OCI-LY1 (cell line): ENCODE data around the gene MPP1.

Experiments
- H2AFZ ChIP-seq: fragments of 200-600 bp; sonication (generic), shearing (Covaris generic); 2 replicates; pipeline ENCODE4 v1.6.0; 2014; ENCODE audit warnings: antibody characterized with exemption, mild to moderate bottlenecking, low read length
- H3F3A ChIP-seq: fragments of 200-600 bp; sonication (generic), shearing (Covaris generic); 2 replicates; pipeline ENCODE4 v1.6.0; 2014; ENCODE audit warnings: mild to moderate bottlenecking, antibody characterized with exemption, low read length, moderate library complexity; ENCODE audit not compliant: insufficient read depth
- H3K27ac ChIP-seq: fragments of 200-600 bp; sonication (generic); 2 replicates; pipeline ENCODE4 v1.5.1; 2014; ENCODE audit warnings: low read length, mixed run types, mild to moderate bottlenecking, low read depth; ENCODE audit not compliant: poor library complexity, severe bottlenecking
- H3K27me3 ChIP-seq: fragments of 200-600 bp; sonication (generic); 2 replicates; pipeline ENCODE4 v1.6.0; 2014; ENCODE audit warnings: antibody characterized with exemption, mild to moderate bottlenecking, low read length, moderate library complexity; ENCODE audit not compliant: insufficient read depth
- H3K36me3 ChIP-seq: fragments of 200-600 bp; sonication (generic); 2 replicates; pipeline ENCODE4 v1.6.1; 2014; ENCODE audit warnings: mild to moderate bottlenecking, antibody characterized with exemption, low read length, moderate library complexity, mixed read lengths; ENCODE audit not compliant: insufficient read depth
- H3K4me1 ChIP-seq: fragments of 200-600 bp; sonication (generic); 2 replicates; pipeline ENCODE4 v1.5.1; 2014; ENCODE audit warnings: mild to moderate bottlenecking, low read length, moderate library complexity; ENCODE audit not compliant: insufficient read depth, severe bottlenecking
- H3K4me2 ChIP-seq: fragments of 200-600 bp; sonication (generic), shearing (Covaris generic); 2 replicates; pipeline ENCODE4 v1.6.1; 2014; ENCODE audit warnings: low read length
- H3K4me3 ChIP-seq: fragments of 200-600 bp; sonication (generic); 2 replicates; pipeline ENCODE4 v1.5.1; 2014; ENCODE audit warnings: low read length, low read depth, mild to moderate bottlenecking, mixed read lengths; ENCODE audit not compliant: poor library complexity, severe bottlenecking
- H3K79me2 ChIP-seq: fragments of 200-600 bp; shearing (Covaris generic); 2 replicates; pipeline ENCODE4 v1.6.1; 2016; ENCODE audit warnings: mixed run types, low read length, mixed read lengths; ENCODE audit not compliant: insufficient read depth
- H3K9ac ChIP-seq: fragments of 200-600 bp; sonication (generic), shearing (Covaris generic); 2 replicates; pipeline ENCODE4 v1.6.1; 2014; ENCODE audit warnings: mild to moderate bottlenecking, low read length, mixed read lengths
- H3K9me2 ChIP-seq: fragments of 200-600 bp; sonication (generic), shearing (Covaris generic); 2 replicates; pipeline ENCODE4 v1.6.1; 2014; ENCODE audit warnings: low read depth, mild to moderate bottlenecking, low read length, mixed read lengths
- H3K9me3 ChIP-seq: fragments of 200-600 bp; shearing (Covaris generic); 2 replicates; pipeline ENCODE4 v1.6.1; 2014; ENCODE audit warnings: low read length, mixed read lengths
- H4K20me1 ChIP-seq: fragments of 200-600 bp; sonication (generic), shearing (Covaris generic); 2 replicates; pipeline ENCODE4 v1.6.0; 2016; ENCODE audit warnings: mild to moderate bottlenecking, low read length; ENCODE audit not compliant: insufficient read depth
- CTCF ChIP-seq: fragments of 200-600 bp; sonication (generic), shearing (Covaris generic); IDR thresholded peaks from 2 replicates; pipeline ENCODE4 v1.5.1; 2017; ENCODE audit warnings: mild to moderate bottlenecking, antibody characterized with exemption, low read length, moderate library complexity, mixed read lengths
- EZH2 ChIP-seq: fragments of 200-600 bp; sonication (generic), shearing (Covaris generic); IDR thresholded peaks from 2 replicates; pipeline ENCODE4 v1.8.0; 2017; ENCODE audit warnings: borderline replicate concordance, mixed run types, mild to moderate bottlenecking, antibody characterized with exemption, low read length, moderate library complexity, mixed read lengths

The MPP1 gene

GRCh38 chrX:154829926-154830442, 24.7 kb upstream of the MPP1 start:
- Histone ChIP-seq H3F3A (no peaks in the 10 kb centered on the region), H3K4me2 (no peak overlapping the region), H4K20me1 (no peaks in the 10 kb centered on the region), H3K9me3 (no peaks in the 10 kb centered on the region), H3K79me2 (no peaks in the 10 kb centered on the region), H3K27me3 (no peaks in the 10 kb centered on the region), H3K27ac (no peak overlapping the region), H3K9me2 (no peaks in the 10 kb centered on the region), H3K9ac (no peak overlapping the region), H3K4me3 (no peak overlapping the region), H3K36me3 (no peaks in the 10 kb centered on the region), H2AFZ (no peak overlapping the region), H3K4me1 (peaks cover 10% of the 10 kb centered on the region)
- no peak for TF ChIP-seq CTCF
- no peak for TF ChIP-seq EZH2

GRCh38 chrX:154829134-154829533, 23.8 kb upstream of the MPP1 start:
- no peak overlapping the region for H2AFZ ChIP-seq
- H3K27ac ChIP-seq: no peak overlapping the region

GRCh38 chrX:154828016-154828408, 22.7 kb upstream of the MPP1 start:
- Histone ChIP-seq H3K9ac (no peak overlapping the region; the same call in 1 of the 2 replicates), H3K79me2 (no peaks in the 10 kb centered on the region), H3K9me2 (no peaks in the 10 kb centered on the region), H2AFZ (no peak overlapping the region), H3K4me2 (peak overlapping the region; percentile 39; the same call in 1 of the 2 replicates), H3K27ac (no peak overlapping the region), H3K36me3 (no peaks in the 10 kb centered on the region), H4K20me1 (no peaks in the 10 kb centered on the region), H3K4me1 (peaks cover 10% of the 10 kb centered on the region), H3K9me3 (no peaks in the 10 kb centered on the region), H3F3A (no peaks in the 10 kb centered on the region), H3K27me3 (no peaks in the 10 kb centered on the region), H3K4me3 (no peak overlapping the region)
- TF ChIP-seq CTCF (no peak), EZH2 (no peak)

More at GRCh38 chrX:154829134-154829533, 23.8 kb upstream of the MPP1 start:
- Histone ChIP-seq H3K79me2 (no peaks in the 10 kb centered on the region), H3K9ac (no peak overlapping the region), H3K9me3 (no peaks in the 10 kb centered on the region), H3K4me1 (peaks cover 10% of the 10 kb centered on the region), H3F3A (no peaks in the 10 kb centered on the region), H3K9me2 (no peaks in the 10 kb centered on the region), H4K20me1 (no peaks in the 10 kb centered on the region), H3K27me3 (no peaks in the 10 kb centered on the region), H3K4me2 (no peak overlapping the region), H3K4me3 (no peak overlapping the region), H3K36me3 (no peaks in the 10 kb centered on the region)
- no peak for TF ChIP-seq CTCF
- TF ChIP-seq EZH2: no peak
